Cortex of kidney (tissue), 1 donor: ENCODE data around the gene ATP6AP1.

Source experiments
- DNase-seq: peaks from one replicate; lab custom pipeline; 2025; lab: John Stamatoyannopoulos, UW

The ATP6AP1 gene

GRCh38 chrX:154471839-154472684 lies 43.6 kb downstream of the ATP6AP1 start:
- DNase-seq = no peak

GRCh38 chrX:154472685-154473632 lies 44.5 kb downstream of the ATP6AP1 start:
- no peak for DNase-seq

- DNase-seq = no peak
Measured at GRCh38 chrX:154473683-154474082, 45.2 kb downstream of the ATP6AP1 start.

GRCh38 chrX:154476821-154477220 lies 48.3 kb downstream of the ATP6AP1 start:
- no peak for DNase-seq

- DNase-seq = no peak
Measured at GRCh38 chrX:154477891-154478477, 49.5 kb downstream of the ATP6AP1 start.

DNA sequence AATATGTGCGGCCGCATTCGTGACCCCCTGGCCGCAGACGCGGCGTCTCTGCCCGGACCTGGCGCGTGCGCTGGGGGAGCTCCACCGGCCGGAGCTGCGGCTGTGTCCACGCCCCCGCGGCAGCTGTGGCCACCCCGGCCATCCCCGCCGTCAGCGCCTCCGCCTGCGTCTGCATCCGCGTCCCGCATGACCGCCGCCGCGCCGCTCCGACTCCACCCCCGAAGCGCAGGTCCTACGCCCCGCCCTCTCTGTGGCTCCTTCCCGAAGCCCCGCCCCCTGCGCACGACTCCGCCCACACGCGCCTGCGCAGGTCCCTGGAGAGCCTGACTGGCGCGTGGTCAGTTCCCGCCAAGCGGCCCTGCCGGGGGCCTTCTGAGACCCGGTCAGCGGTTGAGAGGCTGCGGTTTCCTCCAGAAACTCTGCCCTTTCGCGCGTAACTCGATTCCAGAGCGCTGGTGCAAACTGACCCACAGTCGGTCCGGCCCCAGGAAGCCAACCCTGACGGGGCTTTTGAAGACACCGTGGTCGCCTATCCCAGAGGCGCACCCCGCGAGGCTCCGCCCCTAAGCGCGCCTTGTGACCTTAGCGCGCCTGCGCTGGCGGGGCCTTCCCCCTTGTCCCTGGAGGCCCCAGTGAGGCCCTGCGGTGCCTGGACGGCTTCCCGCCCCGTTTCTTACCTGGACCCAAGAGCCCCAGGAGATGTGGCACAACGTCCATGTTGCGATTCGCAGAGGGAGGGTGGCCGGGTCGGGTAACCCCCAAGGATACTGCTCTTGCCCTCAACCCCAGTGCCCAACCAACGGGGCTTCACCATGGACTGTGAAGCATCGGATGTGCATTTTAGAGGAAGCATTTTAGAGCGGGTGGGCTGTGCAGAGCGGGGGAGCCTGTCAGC lies 50.5 kb downstream of the ATP6AP1 start, which contains the start of gene LAGE3:
Gene LAGE3, minus strand, starts transcription at position 554 of the 895 bp plus-strand sequence. Its CDS starts 366 bp downstream, at position 188.
- DNase-seq = no peak

- no peak for DNase-seq
Measured at GRCh38 chrX:154481195-154481594, 52.7 kb downstream of the ATP6AP1 start.

GRCh38 chrX:154481911-154482601 lies 53.6 kb downstream of the ATP6AP1 start:
- DNase-seq = no peak

DNA sequence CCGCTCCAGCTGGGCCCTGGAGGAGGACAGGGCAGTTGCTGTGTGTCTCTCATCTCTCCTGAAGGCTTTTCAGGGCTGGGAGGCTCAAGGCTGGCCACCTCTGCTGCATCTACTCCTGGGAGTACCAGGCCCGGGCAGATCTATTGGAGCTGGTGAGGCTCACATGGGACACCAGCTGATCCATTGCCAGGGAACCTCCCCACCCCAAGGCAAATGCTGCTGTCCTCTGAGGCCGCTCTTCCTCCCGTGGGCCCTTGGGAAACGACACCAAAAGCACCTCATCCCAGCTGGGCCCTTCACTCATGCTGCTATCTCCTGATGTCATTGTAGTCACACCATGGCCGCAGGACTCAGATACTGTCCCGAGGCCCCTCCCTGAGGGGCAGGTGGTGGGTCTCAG lies 54.3 kb downstream of the ATP6AP1 start:
- DNase-seq = no peak

GRCh38 chrX:154483325-154483724 lies 54.8 kb downstream of the ATP6AP1 start:
- DNase-seq = no peak

- DNase-seq = no peak
Measured at GRCh38 chrX:154484255-154485149, 56.0 kb downstream of the ATP6AP1 start.

GRCh38 chrX:154485150-154486051 lies 56.9 kb downstream of the ATP6AP1 start:
- DNase-seq = no peak

GRCh38 chrX:154486052-154486395 lies 57.5 kb downstream of the ATP6AP1 start:
- no peak for DNase-seq
